Renal cortical epithelial cell (primary cell): ENCODE results near the gene OR52N5. TPM values are rescaled to one million over a fixed set of nuclear protein-coding genes. Genes with fewer than 3 reads are reported as not detected.

Source experiments
- total RNA-seq: library from RNA; depleted of rRNA; stranded (reverse); fragments of >200 nt; gene quantifications from 2 replicates; pipeline ENCODE4 v1.2.3, GENCODE V29; 2014

OR52N5 gene
- total RNA-seq, 1 donor from 2014 or later: not detected

Other genes starting within 250 kb of the OR52N5 start
- 0.10 TPM in 1 of 2 replicates, not detected in the other for gene OR52H1, start 234.8 kb downstream of the OR52N5 start, total RNA-seq
- gene OR52B6, start 202.5 kb downstream of the OR52N5 start, total RNA-seq: not detected in 2 replicates
- 10.4 and 19.5 TPM in 2 replicates for gene TRIM6, start 186.7 kb downstream of the OR52N5 start, total RNA-seq
- gene TRIM34, start 158.4 kb downstream of the OR52N5 start, total RNA-seq: 10.7 and 15.3 TPM in 2 replicates
- gene TRIM5, start 98.3 kb downstream of the OR52N5 start, total RNA-seq: 37.2 and 44.3 TPM in 2 replicates
- 148 and 284 TPM in 2 replicates for gene TRIM22, start 93.6 kb downstream of the OR52N5 start, total RNA-seq
- gene OR56B1, start 46.9 kb downstream of the OR52N5 start, total RNA-seq: not detected in 2 replicates
- gene OR52N4, start 29.1 kb downstream of the OR52N5 start, total RNA-seq: not detected in 2 replicates
- not detected in 2 replicates for gene OR52N1, start 7.9 kb upstream of the OR52N5 start, total RNA-seq
- not detected in 2 replicates for gene OR52N2, start 25.6 kb upstream of the OR52N5 start, total RNA-seq
- gene OR52E6, start 58.5 kb upstream of the OR52N5 start, total RNA-seq: not detected in 2 replicates
- not detected in 2 replicates for gene OR52E8, start 74.3 kb upstream of the OR52N5 start, total RNA-seq
- gene OR52E4, start 97.3 kb upstream of the OR52N5 start, total RNA-seq: not detected in 2 replicates
- gene OR52E5, start 109.9 kb upstream of the OR52N5 start, total RNA-seq: not detected in 2 replicates
- gene OR56A3, start 158.9 kb upstream of the OR52N5 start, total RNA-seq: not detected in 2 replicates
- gene OR56A5, start 185.1 kb upstream of the OR52N5 start, total RNA-seq: not detected in 2 replicates
- not detected in 2 replicates for gene OR52L1, start 203.6 kb upstream of the OR52N5 start, total RNA-seq
- not detected in 2 replicates for gene OR56A4, start 223.6 kb upstream of the OR52N5 start, total RNA-seq
- gene OR56A1, start 247.4 kb upstream of the OR52N5 start, total RNA-seq: not detected in 2 replicates